ENCODE measurements around the gene LSM8.

GRCh38 chr7:118233799-118234198, 49.8 kb downstream of the LSM8 start:
- TF ChIP-seq ZNF274 (IDR thresholded peaks at IDR 0.05; ENCODE audit: low read depth, low read length) (no peak), SUZ12 (IDR thresholded peaks at IDR 0.05; ENCODE audit: extremely low read depth, insufficient read depth, insufficient read length) (no peak)
